ENCODE results near the gene LMX1A. TPM values are rescaled to one million over a fixed set of nuclear protein-coding genes. Genes with fewer than 3 reads are reported as not detected.
A peak's percentile ranks its signal among the peaks of the same experiment; 100 is the strongest.

The LMX1A gene
- total and polyA plus RNA-seq, 5 donors, result not detected

DNA sequence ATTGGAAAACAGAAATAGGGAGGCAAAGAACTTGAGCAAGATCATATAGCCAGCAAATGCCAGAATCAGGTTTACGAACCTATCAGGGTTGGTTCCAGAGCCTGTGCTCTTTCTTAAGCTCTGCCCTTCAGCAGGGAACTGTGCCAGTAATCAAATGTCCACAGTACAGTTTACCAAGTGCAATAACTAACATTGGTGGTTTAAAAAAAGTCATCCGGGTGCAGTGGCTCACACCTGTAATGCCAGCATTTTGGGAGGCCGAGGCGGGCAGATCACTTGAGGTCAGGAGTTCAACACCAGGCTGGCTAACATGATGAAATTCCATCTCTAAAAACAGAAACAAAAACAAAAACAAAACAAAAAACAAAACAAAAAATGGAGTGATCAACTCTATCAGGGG, 182.7 kb downstream of the LMX1A start:
- intact Hi-C loops (cut with DNase I), result no loop called here
- ATAC-seq (no peak), DNase-seq (no peak)
- Histone ChIP-seq H3K9me3 (ENCODE audit: control insufficient read depth, low read length) (no peaks in the 10 kb centered on the region), H3K4me1 (ENCODE audit: control insufficient read depth, insufficient read depth, low read length) (no peaks in the 10 kb centered on the region), H3K27me3 (ENCODE audit: control insufficient read depth, insufficient read depth) (no peaks in the 10 kb centered on the region), H3K27ac (ENCODE audit: low read length) (no peak overlapping the region), H3K4me3 (ENCODE audit: low read length) (no peak overlapping the region)
- WGBS, result 84% methylated on average over 4 of the region's 4 CpGs

DNA sequence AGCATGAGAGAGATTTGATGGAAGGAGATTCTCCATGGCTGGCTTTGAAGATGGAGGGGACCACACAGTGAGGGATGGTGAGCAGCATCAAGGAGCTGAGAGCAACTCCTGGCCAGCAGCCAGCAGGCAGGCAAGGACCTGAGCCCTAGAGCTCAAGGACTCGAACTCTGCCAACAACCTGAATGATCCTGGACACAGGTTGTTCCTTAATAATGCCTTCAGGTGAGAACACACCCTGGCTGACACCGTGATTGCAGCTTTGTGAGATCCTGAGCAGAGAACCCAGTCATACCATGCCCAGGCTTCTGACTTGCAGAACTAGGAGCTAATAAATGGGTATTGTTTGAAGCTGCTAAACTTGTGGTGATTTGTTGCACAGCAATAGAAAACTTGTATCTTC, 183.1 kb downstream of the LMX1A start:
- Histone ChIP-seq H3K27ac (ENCODE audit: low read length) (no peak overlapping the region), H3K4me1 (ENCODE audit: control insufficient read depth, insufficient read depth, low read length) (no peaks in the 10 kb centered on the region), H3K9me3 (ENCODE audit: control insufficient read depth, low read length) (no peaks in the 10 kb centered on the region), H3K4me3 (ENCODE audit: low read length) (no peak overlapping the region), H3K27me3 (ENCODE audit: control insufficient read depth, insufficient read depth) (no peaks in the 10 kb centered on the region)
- WGBS, result 74% methylated on average over 2 of the region's 2 CpGs
- intact Hi-C loops (cut with DNase I), result no loop called here
- peak in 1 of 3 donors; percentile 42 for DNase-seq
- no peak for ATAC-seq

GRCh38 chr1:165172666-165173065, 183.8 kb downstream of the LMX1A start:
- Histone ChIP-seq H3K4me3 (ENCODE audit: low read length) (no peak overlapping the region), H3K9me3 (ENCODE audit: control insufficient read depth, low read length) (no peaks in the 10 kb centered on the region), H3K27ac (ENCODE audit: low read length) (no peak overlapping the region), H3K4me1 (ENCODE audit: control insufficient read depth, insufficient read depth, low read length) (no peaks in the 10 kb centered on the region), H3K27me3 (ENCODE audit: control insufficient read depth, insufficient read depth) (no peaks in the 10 kb centered on the region)
- 58% methylated on average over 2 of the region's 2 CpGs for WGBS
- no peak for DNase-seq
- intact Hi-C loops (cut with DNase I), result no loop called here
- ATAC-seq, result no peak

GRCh38 chr1:165169729-165170128, 186.8 kb downstream of the LMX1A start:
- H3K27ac ChIP-seq (ENCODE audit: low read length), result no peak overlapping the region
- H3K27me3 ChIP-seq (ENCODE audit: control insufficient read depth, insufficient read depth), result no peaks in the 10 kb centered on the region
- ATAC-seq (no peak), DNase-seq (no peak)
- no peak overlapping the region for H3K4me3 ChIP-seq (ENCODE audit: low read length)
- intact Hi-C loops (cut with DNase I), result no loop called here
- WGBS, result 79% methylated on average over 3 of the region's 3 CpGs
- no peaks in the 10 kb centered on the region for H3K9me3 ChIP-seq (ENCODE audit: control insufficient read depth, low read length)
- H3K4me1 ChIP-seq (ENCODE audit: control insufficient read depth, insufficient read depth, low read length), result no peaks in the 10 kb centered on the region

DNA sequence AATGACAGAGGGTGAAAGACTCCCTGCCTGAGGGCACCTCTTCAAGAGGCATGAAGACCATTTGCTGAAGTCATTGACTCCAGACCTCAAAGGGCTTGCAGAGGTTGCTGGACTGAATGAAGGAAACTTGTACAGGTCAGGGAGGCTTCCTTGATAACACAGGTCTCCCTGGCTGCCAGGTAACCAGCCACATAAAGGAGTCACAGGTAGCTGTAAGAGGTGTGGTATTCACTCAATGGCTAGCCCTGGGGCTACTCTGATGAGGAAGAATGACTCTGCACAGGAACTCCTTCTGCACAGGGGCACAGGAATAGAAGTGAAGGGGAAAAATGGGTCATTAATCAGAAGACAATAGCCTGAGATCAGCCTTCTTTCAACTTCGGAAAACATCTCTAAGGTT, 187.5 kb downstream of the LMX1A start:
- Histone ChIP-seq H3K4me1 (ENCODE audit: control insufficient read depth, insufficient read depth, low read length) (no peaks in the 10 kb centered on the region), H3K9me3 (ENCODE audit: control insufficient read depth, low read length) (no peaks in the 10 kb centered on the region), H3K27me3 (ENCODE audit: control insufficient read depth, insufficient read depth) (no peaks in the 10 kb centered on the region), H3K27ac (ENCODE audit: low read length) (no peak overlapping the region), H3K4me3 (ENCODE audit: low read length) (no peak overlapping the region)
- no peak for DNase-seq
- 60% methylated on average over 1 of the region's 1 CpG for WGBS
- intact Hi-C loops (cut with DNase I), result no loop called here
- ATAC-seq, result no peak

- H3K4me3 ChIP-seq (ENCODE audit: low read length), result no peak overlapping the region
- no peaks in the 10 kb centered on the region for H3K4me1 ChIP-seq (ENCODE audit: control insufficient read depth, insufficient read depth, low read length)
- no peak for DNase-seq
- H3K27ac ChIP-seq (ENCODE audit: low read length), result no peak overlapping the region
- H3K27me3 ChIP-seq (ENCODE audit: control insufficient read depth, insufficient read depth), result no peaks in the 10 kb centered on the region
- WGBS, result 24% methylated on average over 4 of the region's 4 CpGs
- no peak for ATAC-seq
- intact Hi-C loops (cut with DNase I), result no loop called here
- H3K9me3 ChIP-seq (ENCODE audit: control insufficient read depth, low read length), result no peaks in the 10 kb centered on the region
These were observed 188.0 kb downstream of the LMX1A start for GRCh38 chr1:165168467-165168866.

- WGBS, result 48% methylated on average over 11 of the region's 11 CpGs
- H3K4me1 ChIP-seq (ENCODE audit: control insufficient read depth, insufficient read depth, low read length), result no peaks in the 10 kb centered on the region
- no peak overlapping the region for H3K27ac ChIP-seq (ENCODE audit: low read length)
- H3K4me3 ChIP-seq (ENCODE audit: low read length), result no peak overlapping the region
- no peaks in the 10 kb centered on the region for H3K27me3 ChIP-seq (ENCODE audit: control insufficient read depth, insufficient read depth)
- no peak for ATAC-seq
- intact Hi-C loops (cut with DNase I), result no loop called here
- no peak for DNase-seq
- H3K9me3 ChIP-seq (ENCODE audit: control insufficient read depth, low read length), result no peaks in the 10 kb centered on the region
These were observed 193.8 kb downstream of the LMX1A start for GRCh38 chr1:165162671-165163241.

- ATAC-seq (no peak), DNase-seq (no peak)
- intact Hi-C loops (cut with DNase I), result no loop called here
- 57% methylated on average over 4 of the region's 4 CpGs for WGBS
- H3K4me1 ChIP-seq (ENCODE audit: control insufficient read depth, insufficient read depth, low read length), result no peaks in the 10 kb centered on the region
- no peak overlapping the region for H3K4me3 ChIP-seq (ENCODE audit: low read length)
- peaks cover 3% of the 10 kb centered on the region for H3K9me3 ChIP-seq (ENCODE audit: control insufficient read depth, low read length)
- no peak overlapping the region for H3K27ac ChIP-seq (ENCODE audit: low read length)
- no peaks in the 10 kb centered on the region for H3K27me3 ChIP-seq (ENCODE audit: control insufficient read depth, insufficient read depth)
These were observed 195.4 kb downstream of the LMX1A start for GRCh38 chr1:165161130-165161529.

- H3K9me3 ChIP-seq (ENCODE audit: control insufficient read depth, low read length), result peaks cover 3% of the 10 kb centered on the region
- 68% methylated on average over 5 of the region's 5 CpGs for WGBS
- ATAC-seq (no peak), DNase-seq (no peak)
- H3K27me3 ChIP-seq (ENCODE audit: control insufficient read depth, insufficient read depth), result no peaks in the 10 kb centered on the region
- no peaks in the 10 kb centered on the region for H3K4me1 ChIP-seq (ENCODE audit: control insufficient read depth, insufficient read depth, low read length)
- no peak overlapping the region for H3K4me3 ChIP-seq (ENCODE audit: low read length)
- intact Hi-C loops (cut with DNase I), result no loop called here
- no peak overlapping the region for H3K27ac ChIP-seq (ENCODE audit: low read length)
These were observed 203.3 kb downstream of the LMX1A start for GRCh38 chr1:165153182-165153581.

GRCh38 chr1:165152727-165153126, 203.8 kb downstream of the LMX1A start:
- intact Hi-C loops (cut with DNase I), result no loop called here
- Histone ChIP-seq H3K4me3 (ENCODE audit: low read length) (no peak overlapping the region), H3K4me1 (ENCODE audit: control insufficient read depth, insufficient read depth, low read length) (no peaks in the 10 kb centered on the region), H3K27ac (ENCODE audit: low read length) (no peak overlapping the region), H3K9me3 (ENCODE audit: control insufficient read depth, low read length) (peaks cover 3% of the 10 kb centered on the region), H3K27me3 (ENCODE audit: control insufficient read depth, insufficient read depth) (no peaks in the 10 kb centered on the region)
- WGBS, result 26% methylated on average over 3 of the region's 3 CpGs
- ATAC-seq, result no peak
- no peak for DNase-seq

- H3K4me3 ChIP-seq (ENCODE audit: low read length), result no peak overlapping the region
- intact Hi-C loops (cut with DNase I), result no loop called here
- 82% methylated on average over 5 of the region's 5 CpGs for WGBS
These were observed 204.4 kb downstream of the LMX1A start for GRCh38 chr1:165152109-165152508.

More at GRCh38 chr1:165152109-165152508, 204.4 kb downstream of the LMX1A start:
- no peak for DNase-seq
- H3K9me3 ChIP-seq (ENCODE audit: control insufficient read depth, low read length), result peaks cover 3% of the 10 kb centered on the region
- ATAC-seq, result no peak
- H3K27ac ChIP-seq (ENCODE audit: low read length), result no peak overlapping the region
- no peaks in the 10 kb centered on the region for H3K4me1 ChIP-seq (ENCODE audit: control insufficient read depth, insufficient read depth, low read length)
- no peaks in the 10 kb centered on the region for H3K27me3 ChIP-seq (ENCODE audit: control insufficient read depth, insufficient read depth)

All from right cardiac atrium (tissue), 5 donors.